ENCODE measurements around the gene TOGARAM2. TPM values are rescaled to one million over a fixed set of nuclear protein-coding genes. Genes with fewer than 3 reads are reported as not detected.

Gene TOGARAM2
- total RNA-seq, 1 experiment from 2014 or later: 0.61 TPM

DNA sequence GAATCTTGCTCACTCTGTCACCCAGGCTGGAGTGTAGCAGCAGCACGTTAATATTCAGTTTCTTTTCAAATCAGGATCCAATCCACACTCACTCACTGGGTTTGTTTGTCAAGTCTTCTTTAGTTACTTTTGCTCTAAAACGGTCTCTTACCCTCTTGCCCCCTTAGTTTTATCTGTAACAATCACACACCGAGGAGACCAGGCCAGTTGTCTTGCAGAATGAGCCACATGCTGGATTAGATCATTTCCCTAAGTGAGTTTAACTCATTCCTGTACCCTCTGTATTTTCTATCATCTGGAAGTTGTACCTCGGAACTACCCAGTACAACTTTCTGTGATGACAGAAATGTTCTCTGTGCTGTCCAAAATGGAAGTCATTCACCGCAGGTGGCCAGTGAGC, 20.7 kb upstream of the TOGARAM2 start:
- TF ChIP-seq, protein P1, sequence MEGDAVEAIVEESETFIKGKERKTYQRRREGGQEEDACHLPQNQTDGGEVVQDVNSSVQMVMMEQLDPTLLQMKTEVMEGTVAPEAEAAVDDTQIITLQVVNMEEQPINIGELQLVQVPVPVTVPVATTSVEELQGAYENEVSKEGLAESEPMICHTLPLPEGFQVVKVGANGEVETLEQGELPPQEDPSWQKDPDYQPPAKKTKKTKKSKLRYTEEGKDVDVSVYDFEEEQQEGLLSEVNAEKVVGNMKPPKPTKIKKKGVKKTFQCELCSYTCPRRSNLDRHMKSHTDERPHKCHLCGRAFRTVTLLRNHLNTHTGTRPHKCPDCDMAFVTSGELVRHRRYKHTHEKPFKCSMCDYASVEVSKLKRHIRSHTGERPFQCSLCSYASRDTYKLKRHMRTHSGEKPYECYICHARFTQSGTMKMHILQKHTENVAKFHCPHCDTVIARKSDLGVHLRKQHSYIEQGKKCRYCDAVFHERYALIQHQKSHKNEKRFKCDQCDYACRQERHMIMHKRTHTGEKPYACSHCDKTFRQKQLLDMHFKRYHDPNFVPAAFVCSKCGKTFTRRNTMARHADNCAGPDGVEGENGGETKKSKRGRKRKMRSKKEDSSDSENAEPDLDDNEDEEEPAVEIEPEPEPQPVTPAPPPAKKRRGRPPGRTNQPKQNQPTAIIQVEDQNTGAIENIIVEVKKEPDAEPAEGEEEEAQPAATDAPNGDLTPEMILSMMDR (IDR thresholded peaks at IDR 0.05; ENCODE audit: insufficient read depth in 1 of 2, low read depth in 1 of 2, low read length in 1 of 2, severe bottlenecking in 1 of 2, unreplicated experiment in 1 of 2): no peak
- Histone ChIP-seq H3K9me3 (no peaks in the 10 kb centered on the region), H3K4me3 (ENCODE audit: low read depth, low read length) (no peak overlapping the region), H3K4me1 (no peaks in the 10 kb centered on the region), H3K27me3 (replicated peaks; ENCODE audit: control insufficient read depth, insufficient read depth, low read length) (no peaks in the 10 kb centered on the region), H3K36me3 (ENCODE audit: control insufficient read depth, insufficient read depth, low read length) (no peaks in the 10 kb centered on the region)
- intact Hi-C loops (cut with micrococcal nuclease; ENCODE audit: unreplicated experiment): no loop called here
- DNase-seq: no peak
- Mint-ChIP-seq H3K9me3 (ENCODE audit: unreplicated experiment) (no peaks in the 10 kb centered on the region), H3K27me3 (ENCODE audit: insufficient read depth, unreplicated experiment) (no peaks in the 10 kb centered on the region), H3K27ac (ENCODE audit: unreplicated experiment) (no peak overlapping the region), H3K4me1 (ENCODE audit: low read depth, unreplicated experiment) (no peaks in the 10 kb centered on the region), H3K4me3 (ENCODE audit: unreplicated experiment) (no peak overlapping the region), H3K36me3 (ENCODE audit: insufficient read depth, unreplicated experiment) (no peaks in the 10 kb centered on the region)
- BruUV-seq (replicated peaks): no TSS peak
- ChIA-PET CTCF (no interaction called here), POLR2A (no interaction called here)

DNA sequence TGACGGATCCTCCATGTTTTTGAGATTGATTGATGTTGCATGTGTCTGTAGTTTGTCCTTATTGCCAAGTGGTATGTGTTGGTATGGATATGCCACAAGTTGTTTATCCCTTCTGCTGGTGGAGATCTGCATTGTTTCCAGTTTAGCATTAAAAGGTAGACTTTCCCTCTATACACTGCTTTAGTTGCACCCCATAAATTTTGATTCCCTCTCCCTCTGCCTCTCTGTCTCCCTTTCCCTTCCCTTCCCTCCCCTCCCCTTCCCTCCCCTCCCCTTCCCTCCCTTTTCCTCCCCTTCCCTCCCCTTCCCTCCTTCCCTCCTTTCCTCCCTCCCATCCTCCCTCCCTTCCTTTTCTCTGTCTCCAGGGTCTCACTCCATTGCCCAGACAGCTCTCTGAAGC, 18.6 kb upstream of the TOGARAM2 start:
- intact Hi-C loops (cut with micrococcal nuclease; ENCODE audit: unreplicated experiment): no loop called here
- Mint-ChIP-seq H3K27ac (ENCODE audit: unreplicated experiment) (no peak overlapping the region), H3K9me3 (ENCODE audit: unreplicated experiment) (no peaks in the 10 kb centered on the region), H3K27me3 (ENCODE audit: insufficient read depth, unreplicated experiment) (no peaks in the 10 kb centered on the region), H3K36me3 (ENCODE audit: insufficient read depth, unreplicated experiment) (no peaks in the 10 kb centered on the region), H3K4me3 (ENCODE audit: unreplicated experiment) (no peak overlapping the region), H3K4me1 (ENCODE audit: low read depth, unreplicated experiment) (no peaks in the 10 kb centered on the region)
- H3K4me1 ChIP-seq: no peaks in the 10 kb centered on the region
- H3K4me3 ChIP-seq (ENCODE audit: low read depth, low read length): no peak overlapping the region
- H3K9me3 ChIP-seq: no peaks in the 10 kb centered on the region
- H3K27me3 ChIP-seq (replicated peaks; ENCODE audit: control insufficient read depth, insufficient read depth, low read length): no peaks in the 10 kb centered on the region
- POLR2A ChIA-PET: no interaction called here
- DNase-seq: no peak
- H3K36me3 ChIP-seq (ENCODE audit: control insufficient read depth, insufficient read depth, low read length): no peaks in the 10 kb centered on the region
- BruUV-seq (replicated peaks): no TSS peak
- TF ChIP-seq, protein P1 (IDR thresholded peaks at IDR 0.05; ENCODE audit: insufficient read depth in 1 of 2, low read depth in 1 of 2, low read length in 1 of 2, severe bottlenecking in 1 of 2, unreplicated experiment in 1 of 2): no peak
- CTCF ChIA-PET: no interaction called here

DNA sequence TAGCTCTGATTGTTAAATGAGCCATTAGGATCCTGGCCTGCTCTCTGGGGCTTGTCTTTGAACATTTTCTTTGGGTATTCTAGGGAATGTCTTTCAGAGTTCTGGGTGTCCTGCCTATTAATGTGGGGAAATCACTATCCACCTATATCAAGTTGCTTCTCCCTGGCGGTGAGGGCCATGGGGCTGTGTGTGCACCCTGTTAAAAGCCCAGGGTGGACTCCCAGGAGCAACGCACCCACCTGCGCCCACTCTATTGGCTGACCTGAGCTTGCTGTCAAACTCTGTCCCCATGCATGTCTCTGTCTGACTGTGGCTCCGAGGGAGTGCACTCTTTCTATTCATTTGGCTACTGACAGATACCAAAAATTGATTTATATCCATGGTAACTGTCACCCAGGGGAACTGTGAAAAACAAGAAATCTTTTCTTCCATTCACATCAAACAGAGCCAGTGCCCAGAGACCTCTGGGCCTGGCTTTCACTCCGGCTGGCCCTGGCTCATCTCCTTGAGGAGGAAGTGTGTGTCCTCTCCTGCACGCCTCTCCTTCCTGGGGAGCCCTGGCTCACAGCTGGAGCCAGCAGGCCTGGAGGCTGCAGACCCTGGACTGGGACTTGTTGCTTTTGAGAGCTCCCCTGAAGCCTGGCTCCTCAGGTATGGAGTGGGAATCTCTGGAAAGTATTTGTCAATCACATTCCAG, 10.5 kb upstream of the TOGARAM2 start:
- H3K36me3 ChIP-seq (ENCODE audit: control insufficient read depth, insufficient read depth, low read length): no peaks in the 10 kb centered on the region
- CTCF ChIA-PET: no interaction called here
- no TSS peak for BruUV-seq (replicated peaks)
- H3K4me3 ChIP-seq (ENCODE audit: low read depth, low read length): no peak overlapping the region
- DNase-seq: peak in 1 of 2 experiments; percentile 30
- TF ChIP-seq, protein P1 (IDR thresholded peaks at IDR 0.05; ENCODE audit: insufficient read depth in 1 of 2, low read depth in 1 of 2, low read length in 1 of 2, severe bottlenecking in 1 of 2, unreplicated experiment in 1 of 2): no peak
- intact Hi-C loops (cut with micrococcal nuclease; ENCODE audit: unreplicated experiment): no loop called here
- Mint-ChIP-seq H3K9me3 (ENCODE audit: unreplicated experiment) (no peaks in the 10 kb centered on the region), H3K36me3 (ENCODE audit: insufficient read depth, unreplicated experiment) (no peaks in the 10 kb centered on the region), H3K4me3 (ENCODE audit: unreplicated experiment) (no peak overlapping the region), H3K27ac (ENCODE audit: unreplicated experiment) (no peak overlapping the region), H3K4me1 (ENCODE audit: low read depth, unreplicated experiment) (peaks cover 6% of the 10 kb centered on the region), H3K27me3 (ENCODE audit: insufficient read depth, unreplicated experiment) (no peaks in the 10 kb centered on the region)
- POLR2A ChIA-PET: no interaction called here
- H3K27me3 ChIP-seq (replicated peaks; ENCODE audit: control insufficient read depth, insufficient read depth, low read length): no peaks in the 10 kb centered on the region
- H3K4me1 ChIP-seq: no peaks in the 10 kb centered on the region
- no peaks in the 10 kb centered on the region; the same call in 1 of the 2 replicates for H3K9me3 ChIP-seq
